ENCODE results near the gene CSTF2T. TPM values are rescaled to one million over a fixed set of nuclear protein-coding genes. Genes with fewer than 3 reads are reported as not detected.
A peak's percentile ranks its signal among the peaks of the same experiment; 100 is the strongest.

CSTF2T gene, protein sequence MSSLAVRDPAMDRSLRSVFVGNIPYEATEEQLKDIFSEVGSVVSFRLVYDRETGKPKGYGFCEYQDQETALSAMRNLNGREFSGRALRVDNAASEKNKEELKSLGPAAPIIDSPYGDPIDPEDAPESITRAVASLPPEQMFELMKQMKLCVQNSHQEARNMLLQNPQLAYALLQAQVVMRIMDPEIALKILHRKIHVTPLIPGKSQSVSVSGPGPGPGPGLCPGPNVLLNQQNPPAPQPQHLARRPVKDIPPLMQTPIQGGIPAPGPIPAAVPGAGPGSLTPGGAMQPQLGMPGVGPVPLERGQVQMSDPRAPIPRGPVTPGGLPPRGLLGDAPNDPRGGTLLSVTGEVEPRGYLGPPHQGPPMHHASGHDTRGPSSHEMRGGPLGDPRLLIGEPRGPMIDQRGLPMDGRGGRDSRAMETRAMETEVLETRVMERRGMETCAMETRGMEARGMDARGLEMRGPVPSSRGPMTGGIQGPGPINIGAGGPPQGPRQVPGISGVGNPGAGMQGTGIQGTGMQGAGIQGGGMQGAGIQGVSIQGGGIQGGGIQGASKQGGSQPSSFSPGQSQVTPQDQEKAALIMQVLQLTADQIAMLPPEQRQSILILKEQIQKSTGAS
- 14.5 and 22.1 TPM in 2 replicates for total RNA-seq (2014; rRNA removed; shearing (Covaris generic); ENCODE audit: low replicate concordance)

DNA sequence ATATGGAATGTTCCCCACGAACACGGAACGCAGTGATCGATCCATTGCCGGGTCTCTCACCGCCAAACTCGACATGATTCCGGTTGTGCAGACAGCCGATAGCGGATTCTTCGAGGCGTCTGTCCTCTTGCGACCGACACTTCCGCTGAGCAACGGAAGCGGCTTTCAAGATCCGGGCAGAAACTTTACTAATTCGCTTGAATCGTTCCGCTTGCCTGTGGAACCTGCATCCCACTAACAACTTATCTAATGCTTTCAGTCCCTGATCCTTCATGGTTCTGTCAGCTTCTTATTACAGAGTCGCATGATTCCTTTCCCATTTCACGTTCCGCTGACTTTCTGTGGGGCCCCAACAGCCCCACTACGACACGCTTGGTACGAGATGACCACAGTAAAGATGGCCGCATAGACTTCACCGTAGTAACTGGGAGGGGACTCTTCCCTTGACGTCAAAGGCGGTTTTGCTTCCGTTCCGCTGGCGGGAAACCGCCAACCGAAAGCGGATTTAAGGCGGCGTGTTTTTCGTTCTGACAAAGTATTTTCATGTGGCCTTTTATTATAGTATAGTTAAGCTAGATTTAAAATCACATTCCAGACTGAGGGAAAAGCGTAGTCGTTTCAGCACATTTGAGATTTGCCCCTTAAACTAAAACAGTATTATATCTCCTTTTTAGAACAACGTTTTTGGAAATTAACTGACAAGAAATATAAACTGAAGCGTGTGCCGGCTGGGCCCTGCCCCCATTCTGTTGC lies at the start of gene CSTF2T:
Gene CSTF2T (minus strand): TSS at position 121 of the 753 bp plus-strand sequence. CDS start 46 bp downstream, at position 75.
- H2AFZ ChIP-seq (ENCODE audit: low read length) = peak within 1 kb of the TSS; percentile 81
- peaks cover 5% of the 10 kb centered on the region; the same call in 1 of the 2 replicates for H3K36me3 ChIP-seq (ENCODE audit: insufficient read depth, low read length)
- H3K9me2 ChIP-seq (replicated peaks; ENCODE audit: insufficient read depth, low read length) = no peaks in the 10 kb centered on the region
- H4K20me1 ChIP-seq (ENCODE audit: insufficient read depth, low read depth, low read length) = peaks cover 6% of the 10 kb centered on the region; the same call in 1 of the 2 replicates
- peaks cover 23% of the 10 kb centered on the region for H3K79me2 ChIP-seq (ENCODE audit: low read length)
- H3K9ac ChIP-seq (ENCODE audit: low read length) = peak within 1 kb of the TSS; percentile 77
- H3K27ac ChIP-seq (ENCODE audit: low read length) = peak within 1 kb of the TSS; percentile 67
- peak within 1 kb of the TSS; percentile 69 for H3K4me3 ChIP-seq (ENCODE audit: low read length)
- no peaks in the 10 kb centered on the region for H3K27me3 ChIP-seq (ENCODE audit: low read length)
- peak; percentile 97 for DNase-seq
- H3K4me2 ChIP-seq (ENCODE audit: low read depth, low read length, poor library complexity, severe bottlenecking) = peak within 1 kb of the TSS; percentile 77
- H3K9me3 ChIP-seq (ENCODE audit: low read length) = no peaks in the 10 kb centered on the region
- H3K4me1 ChIP-seq (ENCODE audit: low read length) = peaks cover 18% of the 10 kb centered on the region

DNA sequence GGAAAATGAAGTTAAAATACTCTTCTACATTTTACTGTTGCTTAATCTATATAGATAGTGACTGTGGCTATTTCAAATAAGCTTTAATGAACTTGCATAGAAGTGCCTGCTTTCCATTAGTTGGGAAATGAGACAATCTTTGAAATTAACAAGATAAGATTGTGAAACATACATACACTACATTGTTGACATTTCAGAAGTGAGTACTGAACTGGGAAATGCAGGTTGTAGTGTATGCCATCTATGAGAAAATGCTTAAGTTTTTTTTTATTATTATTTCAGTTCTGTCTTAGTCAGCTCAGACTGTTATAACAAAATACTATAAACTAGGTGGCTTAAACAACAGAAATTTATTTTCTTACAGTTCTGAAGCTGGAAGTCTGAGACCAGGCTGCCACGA lies 49.6 kb upstream of the CSTF2T start:
- Histone ChIP-seq H2AFZ (ENCODE audit: low read length) (no peak overlapping the region), H3K36me3 (ENCODE audit: insufficient read depth, low read length) (no peaks in the 10 kb centered on the region), H3K4me1 (ENCODE audit: low read length) (no peaks in the 10 kb centered on the region), H3K9me2 (replicated peaks; ENCODE audit: insufficient read depth, low read length) (no peaks in the 10 kb centered on the region), H3K9me3 (ENCODE audit: low read length) (no peaks in the 10 kb centered on the region), H3K27me3 (ENCODE audit: low read length) (no peaks in the 10 kb centered on the region), H3K27ac (ENCODE audit: low read length) (no peak overlapping the region), H3K9ac (ENCODE audit: low read length) (no peak overlapping the region), H3K4me3 (ENCODE audit: low read length) (no peak overlapping the region), H4K20me1 (ENCODE audit: insufficient read depth, low read depth, low read length) (no peaks in the 10 kb centered on the region), H3K4me2 (ENCODE audit: low read depth, low read length, poor library complexity, severe bottlenecking) (no peak overlapping the region), H3K79me2 (ENCODE audit: low read length) (no peaks in the 10 kb centered on the region)
- DNase-seq = no peak

DNA sequence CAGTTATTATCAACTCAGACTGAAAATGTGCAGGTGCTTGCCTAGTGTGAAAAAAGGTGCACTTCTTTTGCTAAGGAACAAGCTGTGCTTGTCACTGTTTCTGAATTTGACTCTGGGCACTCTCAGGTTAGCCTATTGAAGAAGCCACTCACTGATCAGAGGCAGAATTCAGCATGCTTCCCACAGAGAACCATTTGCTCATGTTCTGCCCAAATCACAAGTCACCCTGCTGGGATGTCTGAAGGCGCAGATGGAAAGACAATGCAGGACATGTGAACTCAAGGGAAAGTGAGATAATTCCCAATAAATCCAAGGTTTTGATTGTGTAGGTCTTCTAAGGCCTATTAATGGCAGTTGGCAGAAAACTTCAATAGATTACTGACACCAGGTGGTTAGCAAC lies 47.8 kb upstream of the CSTF2T start:
- Histone ChIP-seq H4K20me1 (ENCODE audit: insufficient read depth, low read depth, low read length) (no peaks in the 10 kb centered on the region), H3K27me3 (ENCODE audit: low read length) (no peaks in the 10 kb centered on the region), H3K79me2 (ENCODE audit: low read length) (no peaks in the 10 kb centered on the region), H3K27ac (ENCODE audit: low read length) (no peak overlapping the region), H3K4me3 (ENCODE audit: low read length) (no peak overlapping the region), H2AFZ (ENCODE audit: low read length) (no peak overlapping the region), H3K9me2 (replicated peaks; ENCODE audit: insufficient read depth, low read length) (no peaks in the 10 kb centered on the region), H3K9me3 (ENCODE audit: low read length) (no peaks in the 10 kb centered on the region), H3K4me1 (ENCODE audit: low read length) (no peaks in the 10 kb centered on the region), H3K9ac (ENCODE audit: low read length) (no peak overlapping the region), H3K4me2 (ENCODE audit: low read depth, low read length, poor library complexity, severe bottlenecking) (no peak overlapping the region), H3K36me3 (ENCODE audit: insufficient read depth, low read length) (no peaks in the 10 kb centered on the region)
- DNase-seq = no peak

DNA sequence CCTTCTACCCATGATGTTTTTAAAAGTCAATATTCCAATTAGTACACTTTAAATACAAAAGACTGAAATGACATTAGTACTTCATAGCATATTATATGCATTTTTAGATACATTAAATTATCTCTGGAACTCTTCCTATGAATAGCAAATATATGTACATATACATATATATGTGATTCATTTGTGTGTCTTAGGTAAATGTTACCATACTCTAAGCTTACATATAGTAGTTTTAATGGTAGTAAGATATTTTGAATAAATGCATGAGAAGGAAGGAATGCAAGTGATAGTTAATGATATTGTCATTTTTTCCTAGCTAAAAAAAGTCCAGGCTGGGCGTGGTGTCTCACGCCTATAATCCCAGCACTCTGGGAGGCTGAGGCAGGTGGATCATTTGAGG lies 46.0 kb upstream of the CSTF2T start:
- Histone ChIP-seq H3K27me3 (ENCODE audit: low read length) (no peaks in the 10 kb centered on the region), H3K4me1 (ENCODE audit: low read length) (no peaks in the 10 kb centered on the region), H3K9ac (ENCODE audit: low read length) (no peak overlapping the region), H3K36me3 (ENCODE audit: insufficient read depth, low read length) (no peaks in the 10 kb centered on the region), H3K9me3 (ENCODE audit: low read length) (no peaks in the 10 kb centered on the region), H4K20me1 (ENCODE audit: insufficient read depth, low read depth, low read length) (no peaks in the 10 kb centered on the region), H2AFZ (ENCODE audit: low read length) (no peak overlapping the region), H3K79me2 (ENCODE audit: low read length) (no peaks in the 10 kb centered on the region), H3K4me2 (ENCODE audit: low read depth, low read length, poor library complexity, severe bottlenecking) (no peak overlapping the region), H3K27ac (ENCODE audit: low read length) (no peak overlapping the region), H3K4me3 (ENCODE audit: low read length) (no peak overlapping the region), H3K9me2 (replicated peaks; ENCODE audit: insufficient read depth, low read length) (no peaks in the 10 kb centered on the region)
- DNase-seq = no peak

DNA sequence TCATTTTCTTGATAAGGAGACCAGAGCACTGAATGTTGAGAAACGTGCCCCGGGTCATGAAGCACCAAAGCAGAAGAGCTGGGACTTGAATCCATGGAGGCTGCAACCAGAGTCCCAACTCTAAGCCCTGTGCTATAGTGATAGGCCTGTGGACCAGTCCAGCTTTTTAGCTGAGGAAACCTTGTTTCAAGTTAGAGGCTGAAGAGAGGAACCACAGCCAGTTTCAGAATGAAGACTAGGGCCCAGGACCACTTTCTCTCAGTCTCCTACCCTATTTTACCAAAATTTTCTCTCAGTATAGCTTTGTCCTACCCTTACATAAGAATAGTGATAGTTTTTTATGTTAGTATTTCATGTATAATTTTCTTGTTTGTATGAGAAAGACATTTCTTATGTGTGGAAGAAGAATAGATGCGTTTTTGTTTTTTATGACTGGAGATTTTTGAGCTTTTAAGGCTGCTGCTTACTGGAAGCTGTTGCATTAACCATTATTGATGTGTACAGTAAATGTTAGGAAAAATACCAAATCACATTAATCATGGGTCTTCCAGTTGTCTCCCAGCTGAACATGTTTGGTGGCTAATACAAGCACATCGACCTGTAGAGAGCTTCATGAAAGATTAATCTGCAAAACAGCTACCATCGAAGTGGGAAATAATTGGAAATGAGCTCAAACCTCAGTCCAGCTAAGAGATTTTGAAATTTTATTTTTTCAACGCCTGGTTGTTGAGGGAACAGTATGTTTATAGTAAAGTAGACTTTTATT lies 45.0 kb upstream of the CSTF2T start:
- Histone ChIP-seq H3K4me3 (ENCODE audit: low read length) (no peak overlapping the region), H3K27ac (ENCODE audit: low read length) (no peak overlapping the region), H3K9ac (ENCODE audit: low read length) (no peak overlapping the region)

DNA sequence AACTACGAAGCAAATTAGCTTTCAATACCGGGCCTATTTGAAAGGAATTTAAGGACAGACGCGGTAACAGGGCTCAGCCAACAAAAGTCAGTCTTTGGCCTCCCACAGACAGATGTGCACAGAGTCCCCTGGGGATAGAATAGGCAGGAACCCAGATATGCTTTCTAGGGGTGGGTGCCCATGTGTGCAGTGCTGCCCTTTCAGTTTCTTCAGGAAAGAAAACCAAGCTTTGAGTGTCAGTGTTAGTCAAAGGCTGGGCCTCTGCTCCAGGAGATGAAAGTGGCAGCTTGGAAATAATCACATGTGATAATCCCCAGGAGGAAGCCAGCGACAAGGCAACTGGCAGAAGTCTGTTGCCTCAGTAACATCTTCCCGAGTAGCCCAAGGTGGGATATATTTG lies 43.8 kb upstream of the CSTF2T start:
- H3K4me1 ChIP-seq (ENCODE audit: low read length) = no peaks in the 10 kb centered on the region
- H3K9me2 ChIP-seq (replicated peaks; ENCODE audit: insufficient read depth, low read length) = no peaks in the 10 kb centered on the region
- no peak overlapping the region for H2AFZ ChIP-seq (ENCODE audit: low read length)
- H3K4me3 ChIP-seq (ENCODE audit: low read length) = no peak overlapping the region
- H3K9ac ChIP-seq (ENCODE audit: low read length) = no peak overlapping the region
- no peaks in the 10 kb centered on the region for H3K79me2 ChIP-seq (ENCODE audit: low read length)
- DNase-seq = no peak
- H3K9me3 ChIP-seq (ENCODE audit: low read length) = peaks cover 4% of the 10 kb centered on the region; the same call in 1 of the 2 replicates
- no peaks in the 10 kb centered on the region for H3K27me3 ChIP-seq (ENCODE audit: low read length)
- no peaks in the 10 kb centered on the region for H4K20me1 ChIP-seq (ENCODE audit: insufficient read depth, low read depth, low read length)
- H3K4me2 ChIP-seq (ENCODE audit: low read depth, low read length, poor library complexity, severe bottlenecking) = no peak overlapping the region
- H3K27ac ChIP-seq (ENCODE audit: low read length) = no peak overlapping the region
- H3K36me3 ChIP-seq (ENCODE audit: insufficient read depth, low read length) = no peaks in the 10 kb centered on the region

More for the DNA sequence above, 45.0 kb upstream of the CSTF2T start:
- Histone ChIP-seq H3K4me2 (ENCODE audit: low read depth, low read length, poor library complexity, severe bottlenecking) (no peak overlapping the region), H2AFZ (ENCODE audit: low read length) (no peak overlapping the region), H3K9me3 (ENCODE audit: low read length) (no peaks in the 10 kb centered on the region), H3K27me3 (ENCODE audit: low read length) (no peaks in the 10 kb centered on the region), H3K36me3 (ENCODE audit: insufficient read depth, low read length) (no peaks in the 10 kb centered on the region), H3K79me2 (ENCODE audit: low read length) (no peaks in the 10 kb centered on the region), H3K4me1 (ENCODE audit: low read length) (no peaks in the 10 kb centered on the region), H3K9me2 (replicated peaks; ENCODE audit: insufficient read depth, low read length) (no peaks in the 10 kb centered on the region), H4K20me1 (ENCODE audit: insufficient read depth, low read depth, low read length) (no peaks in the 10 kb centered on the region)
- DNase-seq = no peak

DNA sequence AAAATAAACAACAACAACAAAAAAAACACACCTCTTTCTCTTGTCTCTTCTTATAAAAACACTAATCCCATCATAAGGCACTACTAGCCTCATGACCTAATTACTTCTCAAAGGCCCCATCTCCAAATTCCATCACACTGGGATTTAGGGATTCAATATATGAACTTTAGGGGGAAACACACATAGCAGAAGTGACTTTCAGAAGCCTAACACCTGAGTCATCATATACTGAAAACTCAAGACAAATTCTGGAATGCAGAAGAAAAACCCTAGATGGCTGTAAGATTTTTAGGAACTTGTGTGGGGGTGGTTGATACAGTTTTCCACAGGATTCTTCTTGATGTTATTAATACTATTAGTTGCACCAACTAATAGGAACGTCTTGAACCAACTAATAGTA lies 33.7 kb upstream of the CSTF2T start:
- no peaks in the 10 kb centered on the region for H3K27me3 ChIP-seq (ENCODE audit: low read length)
- no peaks in the 10 kb centered on the region; the same call in 1 of the 2 replicates for H3K9me3 ChIP-seq (ENCODE audit: low read length)
- H3K9ac ChIP-seq (ENCODE audit: low read length) = no peak overlapping the region
- no peak overlapping the region for H3K4me3 ChIP-seq (ENCODE audit: low read length)
- H3K9me2 ChIP-seq (replicated peaks; ENCODE audit: insufficient read depth, low read length) = no peaks in the 10 kb centered on the region
- no peaks in the 10 kb centered on the region for H3K79me2 ChIP-seq (ENCODE audit: low read length)
- DNase-seq = no peak
- no peak overlapping the region for H2AFZ ChIP-seq (ENCODE audit: low read length)
- no peaks in the 10 kb centered on the region for H3K36me3 ChIP-seq (ENCODE audit: insufficient read depth, low read length)
- H3K27ac ChIP-seq (ENCODE audit: low read length) = no peak overlapping the region
- no peaks in the 10 kb centered on the region for H4K20me1 ChIP-seq (ENCODE audit: insufficient read depth, low read depth, low read length)
- no peaks in the 10 kb centered on the region for H3K4me1 ChIP-seq (ENCODE audit: low read length)
- H3K4me2 ChIP-seq (ENCODE audit: low read depth, low read length, poor library complexity, severe bottlenecking) = no peak overlapping the region
